Right cardiac atrium (tissue), 5 donors: ENCODE data around the gene FAM217B. TPM values are rescaled to one million over a fixed set of nuclear protein-coding genes. Genes with fewer than 3 reads are reported as not detected.

Experiments used
- ATAC-seq, 2 donors: fragments of 200-7000 bp; cut with Tn5 transposase; one replicate each; pipeline versions ENCODE4 v1.8.0 to v1.9.1; 2020; ENCODE audit warnings: moderate library complexity in 2 of 2, mild to moderate bottlenecking in 1 of 2
- DNase-seq, 3 donors: peaks; one replicate each; pipeline ENCODE4 v3.0.0-alpha.2; 2020
- H3K27ac ChIP-seq: one replicate; pipeline ENCODE4 v1.5.1; 2013; ENCODE audit warnings: mild to moderate bottlenecking, low read length, control low read depth, moderate library complexity
- H3K27me3 ChIP-seq: one replicate; pipeline ENCODE4 v1.6.1; 2013; ENCODE audit not compliant: control insufficient read depth, insufficient read depth
- H3K4me1 ChIP-seq: one replicate; pipeline ENCODE4 v1.6.1; 2013; ENCODE audit warnings: low read length; ENCODE audit not compliant: control insufficient read depth, insufficient read depth
- H3K4me3 ChIP-seq: one replicate; pipeline ENCODE4 v1.5.1; 2013; ENCODE audit warnings: low read length, control low read depth
- H3K9me3 ChIP-seq: one replicate; pipeline ENCODE4 v1.6.1; 2013; ENCODE audit warnings: low read length; ENCODE audit not compliant: control insufficient read depth
- WGBS: extraction: QIAGEN DNeasy Blood & Tissue Kit; methylation state at CpG from one replicate; pipeline ENCODE4 v1.1.7; 2013; 5-methylcytosine and 5-hydroxymethylcytosine counted together
- intact Hi-C, 4 donors: fragments of 100-400 bp; cut with DNase I; formaldehyde crosslinking; loops; one replicate each; pipeline versions ENCODE4 v1.11.0 to v1.14.0; 2022 to 2023
- polyA plus RNA-seq: library from polyadenylated mRNA; stranded (reverse); fragments of 200-250 nt; gene quantifications from one replicate; pipeline ENCODE4 v1.2.3, GENCODE V29; 2013
- total RNA-seq, 4 donors: library from RNA; stranded (reverse); fragmentation: NEBNext Ultra II Directional; extraction: Animal tissue kit (Norgen Biotek cat#: 25700); gene quantifications; one replicate each; pipeline ENCODE4 v1.2.1, GENCODE V29; 2021
- donor health status: healthy with polysubstance abuse.
- donor health status: DM: no; HTN: yes; CAD: no.
- donor health status: DM: no; HTN: no; CAD: no.
- donor health status: DM: no; HTN: yes; CAD: no; lungs with severe emphysema.
- donor health status: DM: yes; HTN: yes; CAD: no.

FAM217B gene
- total and polyA plus RNA-seq, 5 donors, result 5.5 to 27.6 (median 25.6) TPM

- no peak overlapping the region for H3K4me3 ChIP-seq
These were observed 36.9 kb downstream of the FAM217B start for GRCh38 chr20:59977086-59977485.

GRCh38 chr20:59983076-59983475 lies 42.9 kb downstream of the FAM217B start:
- Histone ChIP-seq H3K9me3 (no peaks in the 10 kb centered on the region), H3K27me3 (no peaks in the 10 kb centered on the region), H3K4me1 (no peaks in the 10 kb centered on the region), H3K27ac (no peak overlapping the region), H3K4me3 (no peak overlapping the region)
- ATAC-seq, result no peak
- intact Hi-C loops, result no loop called here
- DNase-seq, result no peak
- WGBS, result 69% methylated on average over 9 of the region's 9 CpGs

More at GRCh38 chr20:59977086-59977485, 36.9 kb downstream of the FAM217B start:
- no peaks in the 10 kb centered on the region for H3K27me3 ChIP-seq
- ATAC-seq (no peak), DNase-seq (no peak)
- no peak overlapping the region for H3K27ac ChIP-seq
- WGBS, result 87% methylated on average over 9 of the region's 9 CpGs
- no peaks in the 10 kb centered on the region for H3K9me3 ChIP-seq
- no peaks in the 10 kb centered on the region for H3K4me1 ChIP-seq
- intact Hi-C loops, result no loop called here

GRCh38 chr20:59984541-59984940 lies 44.4 kb downstream of the FAM217B start:
- Histone ChIP-seq H3K4me1 (no peaks in the 10 kb centered on the region), H3K27me3 (no peaks in the 10 kb centered on the region), H3K27ac (no peak overlapping the region), H3K9me3 (no peaks in the 10 kb centered on the region), H3K4me3 (no peak overlapping the region)
- DNase-seq (no peak), ATAC-seq (no peak)
- WGBS, result 84% methylated on average over 4 of the region's 4 CpGs
- intact Hi-C loops, result no loop called here

GRCh38 chr20:59985164-59985563 lies 45.0 kb downstream of the FAM217B start:
- no peaks in the 10 kb centered on the region for H3K4me1 ChIP-seq

GRCh38 chr20:59985864-59986263 lies 45.7 kb downstream of the FAM217B start:
- no peaks in the 10 kb centered on the region for H3K9me3 ChIP-seq
- H3K27me3 ChIP-seq, result no peaks in the 10 kb centered on the region
- no peak overlapping the region for H3K4me3 ChIP-seq
- intact Hi-C loops, result no loop called here
- no peak overlapping the region for H3K27ac ChIP-seq
- no peaks in the 10 kb centered on the region for H3K4me1 ChIP-seq
- WGBS, result 80% methylated on average over 3 of the region's 3 CpGs
- DNase-seq, result peak in 2 of 3 donors; percentile 58 to 63
- ATAC-seq, result peak in 1 of 2 donors; percentile 51

More at GRCh38 chr20:59985164-59985563, 45.0 kb downstream of the FAM217B start:
- ATAC-seq (no peak), DNase-seq (no peak)
- intact Hi-C loops, result no loop called here
- Histone ChIP-seq H3K4me3 (no peak overlapping the region), H3K27ac (no peak overlapping the region), H3K9me3 (no peaks in the 10 kb centered on the region), H3K27me3 (no peaks in the 10 kb centered on the region)
- WGBS, result 73% methylated on average over 8 of the region's 8 CpGs

GRCh38 chr20:59987135-59987534 lies 46.9 kb downstream of the FAM217B start:
- H3K9me3 ChIP-seq, result no peaks in the 10 kb centered on the region
- no peaks in the 10 kb centered on the region for H3K27me3 ChIP-seq
- ATAC-seq (no peak), DNase-seq (no peak)
- intact Hi-C loops, result no loop called here
- H3K4me3 ChIP-seq, result no peak overlapping the region
- H3K4me1 ChIP-seq, result no peaks in the 10 kb centered on the region
- H3K27ac ChIP-seq, result no peak overlapping the region
- WGBS, result 85% methylated on average over 7 of the region's 7 CpGs

- ATAC-seq, result no peak
- Histone ChIP-seq H3K27me3 (no peaks in the 10 kb centered on the region), H3K4me1 (no peaks in the 10 kb centered on the region), H3K4me3 (no peak overlapping the region), H3K9me3 (no peaks in the 10 kb centered on the region), H3K27ac (no peak overlapping the region)
- intact Hi-C loops, result no loop called here
- 64% methylated on average over 5 of the region's 5 CpGs for WGBS
- DNase-seq, result no peak
These were observed 48.0 kb downstream of the FAM217B start for GRCh38 chr20:59988141-59988540.

GRCh38 chr20:59992526-59993084 lies 52.4 kb downstream of the FAM217B start:
- no peak overlapping the region for H3K4me3 ChIP-seq
- no peaks in the 10 kb centered on the region for H3K9me3 ChIP-seq
- no peak overlapping the region for H3K27ac ChIP-seq
- intact Hi-C loops, result no loop called here
- H3K4me1 ChIP-seq, result peaks cover 9% of the 10 kb centered on the region
- 76% methylated on average over 4 of the region's 4 CpGs for WGBS
- no peaks in the 10 kb centered on the region for H3K27me3 ChIP-seq
- DNase-seq (no peak), ATAC-seq (no peak)

- ATAC-seq, result no peak
These were observed 53.7 kb downstream of the FAM217B start for GRCh38 chr20:59993736-59994430.

GRCh38 chr20:59994697-59995122 lies 54.5 kb downstream of the FAM217B start:
- no peak overlapping the region for H3K27ac ChIP-seq
- DNase-seq (peak; percentile 36 to 67 (median 64)), ATAC-seq (peak; percentile 54 to 72)
- H3K4me1 ChIP-seq, result peaks cover 9% of the 10 kb centered on the region
- intact Hi-C loops, result no loop called here
- WGBS, result 36% methylated on average over 5 of the region's 5 CpGs
- H3K9me3 ChIP-seq, result no peaks in the 10 kb centered on the region
- no peaks in the 10 kb centered on the region for H3K27me3 ChIP-seq
- H3K4me3 ChIP-seq, result peak overlapping the region; percentile 9

More at GRCh38 chr20:59993736-59994430, 53.7 kb downstream of the FAM217B start:
- Histone ChIP-seq H3K27ac (no peak overlapping the region), H3K27me3 (no peaks in the 10 kb centered on the region), H3K9me3 (no peaks in the 10 kb centered on the region), H3K4me1 (peaks cover 9% of the 10 kb centered on the region), H3K4me3 (peak overlapping the region; percentile 9)
- WGBS, result 28% methylated on average over 18 of the region's 18 CpGs
- no peak for DNase-seq
- intact Hi-C loops, result no loop called here

- Histone ChIP-seq H3K4me3 (no peak overlapping the region), H3K4me1 (peaks cover 9% of the 10 kb centered on the region), H3K27me3 (no peaks in the 10 kb centered on the region), H3K9me3 (no peaks in the 10 kb centered on the region), H3K27ac (no peak overlapping the region)
- intact Hi-C loops, result no loop called here
- WGBS, result 95% methylated on average over 1 of the region's 1 CpG
- DNase-seq, result no peak
- ATAC-seq, result no peak
These were observed 55.9 kb downstream of the FAM217B start for GRCh38 chr20:59996108-59996507.
